GM19438 (cell line): ENCODE results near the gene SIAH1.
"Not testable (repeated sequence)": the region's sequence is repeated elsewhere in the genome, so short reads cannot be mapped to it uniquely, and the experiment has no call there.

Experiments used
- ATAC-seq: cut with Tn5 transposase; IDR thresholded peaks from one replicate; pipeline ENCODE4 v1.9.1; 2021; ENCODE audit warnings: low read depth; ENCODE audit not compliant: unreplicated experiment

The SIAH1 gene

GRCh38 chr16:48340054-48340453 is 45.2 kb downstream of the SIAH1 start:
- no peak for ATAC-seq

GRCh38 chr16:48335961-48336360 is 49.3 kb downstream of the SIAH1 start:
- no peak for ATAC-seq

- no peak for ATAC-seq
Measured at GRCh38 chr16:48334325-48334724, 50.9 kb downstream of the SIAH1 start.

- no peak for ATAC-seq
Measured at GRCh38 chr16:48332978-48333377, 52.2 kb downstream of the SIAH1 start.

- ATAC-seq: no peak
Measured at GRCh38 chr16:48330841-48331192, 54.4 kb downstream of the SIAH1 start.

- no peak for ATAC-seq
Measured at GRCh38 chr16:48330189-48330840, 54.9 kb downstream of the SIAH1 start.

GRCh38 chr16:48329138-48329537 is 56.1 kb downstream of the SIAH1 start:
- no peak for ATAC-seq

- ATAC-seq: no peak
Measured at GRCh38 chr16:48326915-48327314, 58.3 kb downstream of the SIAH1 start.

GRCh38 chr16:48323783-48324775 is 61.1 kb downstream of the SIAH1 start:
- no peak for ATAC-seq

GRCh38 chr16:48321317-48322036 is 63.7 kb downstream of the SIAH1 start:
- no peak for ATAC-seq

- no peak for ATAC-seq
Measured at GRCh38 chr16:48318630-48319029, 66.6 kb downstream of the SIAH1 start.

- no peak for ATAC-seq
Measured at GRCh38 chr16:48317614-48318315, 67.4 kb downstream of the SIAH1 start.

GRCh38 chr16:48317026-48317425 is 68.2 kb downstream of the SIAH1 start:
- no peak for ATAC-seq

GRCh38 chr16:48313905-48314304 is 71.3 kb downstream of the SIAH1 start:
- ATAC-seq: not testable (repeated sequence)

- ATAC-seq: no peak
Measured at GRCh38 chr16:48310908-48311641, 74.1 kb downstream of the SIAH1 start.
